Measurements from ENCODE around the gene HMGA1. TPM values are rescaled to one million over a fixed set of nuclear protein-coding genes. Genes with fewer than 3 reads are reported as not detected.

Gene HMGA1
- total and polyA plus RNA-seq, 7 donors: 6.9 to 311 (median 12.1) TPM

DNA sequence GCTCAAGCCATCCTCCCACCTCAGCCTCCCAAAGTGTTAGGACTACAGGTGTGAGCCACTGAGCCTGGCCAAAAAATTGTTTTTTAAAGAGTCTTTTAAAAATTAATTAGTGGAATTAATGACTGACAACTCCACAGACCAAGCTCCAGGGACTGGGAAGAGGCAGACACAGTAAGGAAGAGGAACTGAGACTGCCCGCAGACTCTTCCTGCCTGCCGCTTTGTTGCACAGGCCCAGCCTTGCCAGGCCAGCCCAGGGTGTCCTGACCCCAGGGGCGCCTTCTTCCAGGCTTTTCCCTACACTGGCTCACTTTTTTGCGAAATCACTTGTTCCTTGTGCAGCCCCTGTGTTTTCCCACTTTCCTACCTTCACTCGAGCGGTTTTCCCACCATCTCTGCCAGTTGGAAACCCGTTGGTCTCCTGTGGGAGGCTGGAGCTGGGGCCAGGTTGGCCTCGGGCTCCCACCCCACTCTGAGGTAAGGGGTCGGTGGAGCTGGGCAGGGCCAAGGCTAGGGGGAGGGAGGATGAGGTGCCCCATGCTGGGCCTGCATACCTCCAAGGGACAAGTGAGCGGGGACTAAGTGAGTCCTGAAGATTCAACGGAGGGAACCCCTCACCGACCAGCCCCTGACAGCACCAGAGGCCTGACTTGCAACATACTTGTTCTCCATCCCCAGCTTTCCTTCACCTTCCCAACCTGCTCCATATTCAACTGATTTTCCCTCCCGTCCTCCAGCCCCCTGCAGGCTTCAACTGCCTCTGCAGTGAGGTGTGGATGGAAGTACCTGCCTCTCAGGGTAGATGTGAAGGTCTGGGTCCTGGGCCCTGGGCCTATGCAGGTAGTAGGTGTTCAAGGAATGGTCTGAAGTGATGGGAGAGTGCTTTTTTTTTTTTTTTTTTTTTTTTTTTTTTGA is 35.6 kb downstream of the HMGA1 start:
- Histone ChIP-seq H3K36me3 (no peaks in the 10 kb centered on the region), H3K4me1 (no peaks in the 10 kb centered on the region), H3K27me3 (no peaks in the 10 kb centered on the region), H3K9me3 (no peaks in the 10 kb centered on the region), H3K27ac (peak overlapping the region in 1 of 4 donors; percentile 20), H3K4me3 (no peak overlapping the region)
- DNase-seq: no peak
- no peak for TF ChIP-seq POLR2A (IDR thresholded peaks at IDR 0.05)
- no peak for TF ChIP-seq POLR2AphosphoS5 (IDR thresholded peaks at IDR 0.05)
- TF ChIP-seq, protein P1, sequence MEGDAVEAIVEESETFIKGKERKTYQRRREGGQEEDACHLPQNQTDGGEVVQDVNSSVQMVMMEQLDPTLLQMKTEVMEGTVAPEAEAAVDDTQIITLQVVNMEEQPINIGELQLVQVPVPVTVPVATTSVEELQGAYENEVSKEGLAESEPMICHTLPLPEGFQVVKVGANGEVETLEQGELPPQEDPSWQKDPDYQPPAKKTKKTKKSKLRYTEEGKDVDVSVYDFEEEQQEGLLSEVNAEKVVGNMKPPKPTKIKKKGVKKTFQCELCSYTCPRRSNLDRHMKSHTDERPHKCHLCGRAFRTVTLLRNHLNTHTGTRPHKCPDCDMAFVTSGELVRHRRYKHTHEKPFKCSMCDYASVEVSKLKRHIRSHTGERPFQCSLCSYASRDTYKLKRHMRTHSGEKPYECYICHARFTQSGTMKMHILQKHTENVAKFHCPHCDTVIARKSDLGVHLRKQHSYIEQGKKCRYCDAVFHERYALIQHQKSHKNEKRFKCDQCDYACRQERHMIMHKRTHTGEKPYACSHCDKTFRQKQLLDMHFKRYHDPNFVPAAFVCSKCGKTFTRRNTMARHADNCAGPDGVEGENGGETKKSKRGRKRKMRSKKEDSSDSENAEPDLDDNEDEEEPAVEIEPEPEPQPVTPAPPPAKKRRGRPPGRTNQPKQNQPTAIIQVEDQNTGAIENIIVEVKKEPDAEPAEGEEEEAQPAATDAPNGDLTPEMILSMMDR (IDR thresholded peaks at IDR 0.05): no peak
- no peak for TF ChIP-seq EP300 (IDR thresholded peaks at IDR 0.05)
- intact Hi-C loops (cut with DNase I): no loop called here
- WGBS, 2 donors: 87 to 93% methylated on average over 13 of the region's 13 CpGs

DNA sequence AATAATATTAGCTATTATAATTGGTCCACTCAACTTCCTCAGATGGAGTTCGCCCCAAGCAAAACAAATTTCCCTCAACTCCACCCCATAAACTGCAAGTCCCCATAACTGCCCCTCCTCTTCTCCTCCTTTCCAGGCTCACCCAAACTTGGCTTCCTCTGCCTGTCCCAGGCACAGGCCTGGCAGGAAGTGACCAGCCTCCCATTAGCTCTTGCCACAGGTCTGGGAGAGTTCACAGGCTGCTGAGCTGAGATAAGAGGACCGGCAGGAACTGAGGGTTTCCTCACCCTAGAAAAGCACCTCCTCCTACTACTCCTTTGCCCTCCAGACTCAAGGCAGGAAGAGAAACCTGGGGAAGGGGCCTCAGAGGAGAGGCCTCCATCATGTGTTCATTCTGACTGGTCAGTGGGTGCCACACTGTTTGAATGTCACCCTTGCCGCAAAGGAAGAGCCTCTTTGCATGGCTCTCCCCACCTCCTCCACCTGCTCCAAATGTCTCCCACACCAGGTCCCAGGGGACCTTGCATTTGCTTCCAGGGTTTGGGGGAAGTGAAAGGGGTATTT is 36.7 kb downstream of the HMGA1 start:
- no peaks in the 10 kb centered on the region for H3K36me3 ChIP-seq
- H3K27me3 ChIP-seq: no peaks in the 10 kb centered on the region
- WGBS, 2 donors: 54 to 74% methylated on average over 3 of the region's 3 CpGs
- no peaks in the 10 kb centered on the region for H3K9me3 ChIP-seq
- TF ChIP-seq EP300 (IDR thresholded peaks at IDR 0.05) (no peak), POLR2AphosphoS5 (IDR thresholded peaks at IDR 0.05) (no peak), POLR2A (IDR thresholded peaks at IDR 0.05) (no peak)
- TF ChIP-seq, protein P1 (IDR thresholded peaks at IDR 0.05): no peak
- no peak for DNase-seq
- H3K27ac ChIP-seq: no peak overlapping the region
- H3K4me1 ChIP-seq: no peaks in the 10 kb centered on the region
- no peak overlapping the region for H3K4me3 ChIP-seq
- intact Hi-C loops (cut with DNase I): no loop called here

DNA sequence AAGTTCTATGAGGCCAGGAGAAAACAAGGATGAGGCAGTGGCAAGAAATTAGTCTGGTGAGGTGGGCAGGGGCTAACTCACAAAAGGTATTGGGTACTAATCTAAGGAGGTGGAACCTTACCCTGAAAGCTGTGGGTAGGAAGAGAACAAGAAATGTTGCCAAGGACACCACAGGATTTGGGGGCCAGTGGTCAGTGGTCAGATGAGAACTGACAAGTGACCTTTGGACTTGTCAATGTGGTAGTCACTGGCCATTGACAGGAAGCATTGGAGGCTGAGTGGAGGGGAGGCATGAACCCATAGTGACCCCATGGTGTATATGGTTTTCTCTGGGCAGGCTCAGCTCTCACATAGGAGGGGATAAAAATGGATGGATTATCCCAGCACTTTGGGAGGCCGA is 37.5 kb downstream of the HMGA1 start:
- no peak overlapping the region for H3K27ac ChIP-seq
- TF ChIP-seq EP300 (IDR thresholded peaks at IDR 0.05): no peak
- TF ChIP-seq, protein P1 (IDR thresholded peaks at IDR 0.05): no peak
- TF ChIP-seq POLR2A (IDR thresholded peaks at IDR 0.05): no peak
- TF ChIP-seq POLR2AphosphoS5 (IDR thresholded peaks at IDR 0.05): no peak
- H3K9me3 ChIP-seq: no peaks in the 10 kb centered on the region
- H3K4me3 ChIP-seq: no peak overlapping the region
- intact Hi-C loops (cut with DNase I): no loop called here
- no peaks in the 10 kb centered on the region for H3K4me1 ChIP-seq
- H3K27me3 ChIP-seq: no peaks in the 10 kb centered on the region
- DNase-seq: no peak
- no peaks in the 10 kb centered on the region for H3K36me3 ChIP-seq
- WGBS, 2 donors: 97 to 98% methylated on average over 1 of the region's 1 CpG

DNA sequence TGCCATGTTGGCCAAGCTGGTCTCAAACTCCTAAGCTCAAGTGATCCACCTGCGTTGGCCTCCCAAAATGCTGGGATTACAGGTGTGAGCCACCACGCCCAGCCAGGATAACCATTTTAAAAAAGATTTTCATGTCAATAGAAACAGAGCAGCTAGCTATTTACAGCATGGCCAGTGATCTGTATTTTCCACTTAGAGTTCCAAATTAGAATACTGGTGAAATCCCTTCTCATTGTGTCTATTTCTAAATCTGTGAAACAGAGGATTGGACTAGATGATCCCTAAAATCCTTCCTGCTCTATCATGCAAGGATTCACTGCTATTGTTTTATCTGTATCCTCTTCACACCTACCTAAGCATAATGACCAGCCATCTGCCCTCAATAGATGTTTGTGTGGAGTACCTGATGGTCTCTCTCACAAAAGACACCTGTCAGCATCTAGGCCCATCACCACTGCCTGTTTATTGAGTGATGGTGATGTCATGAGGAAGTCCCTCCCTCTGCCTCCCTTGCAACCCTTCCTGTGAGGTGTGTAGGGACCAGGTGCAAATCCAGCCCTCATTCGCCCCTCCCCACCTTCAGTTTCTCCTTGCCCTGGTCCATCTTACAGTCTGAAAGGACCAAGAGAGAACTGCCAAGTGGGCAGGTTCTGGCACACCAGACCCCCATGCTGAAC is 38.6 kb downstream of the HMGA1 start:
- Histone ChIP-seq H3K4me3 (no peak overlapping the region), H3K4me1 (no peaks in the 10 kb centered on the region), H3K27ac (no peak overlapping the region), H3K36me3 (no peaks in the 10 kb centered on the region), H3K27me3 (no peaks in the 10 kb centered on the region), H3K9me3 (no peaks in the 10 kb centered on the region)
- TF ChIP-seq, protein P1 (IDR thresholded peaks at IDR 0.05): no peak
- TF ChIP-seq EP300 (IDR thresholded peaks at IDR 0.05) (no peak), POLR2A (IDR thresholded peaks at IDR 0.05) (no peak), POLR2AphosphoS5 (IDR thresholded peaks at IDR 0.05) (no peak)
- WGBS, 2 donors: 91% methylated on average over 3 of the region's 3 CpGs
- intact Hi-C loops (cut with DNase I): no loop called here
- no peak for DNase-seq

Measured in sigmoid colon (tissue), 7 donors.